ENCODE results near the gene PRMT1.

Gene PRMT1

DNA sequence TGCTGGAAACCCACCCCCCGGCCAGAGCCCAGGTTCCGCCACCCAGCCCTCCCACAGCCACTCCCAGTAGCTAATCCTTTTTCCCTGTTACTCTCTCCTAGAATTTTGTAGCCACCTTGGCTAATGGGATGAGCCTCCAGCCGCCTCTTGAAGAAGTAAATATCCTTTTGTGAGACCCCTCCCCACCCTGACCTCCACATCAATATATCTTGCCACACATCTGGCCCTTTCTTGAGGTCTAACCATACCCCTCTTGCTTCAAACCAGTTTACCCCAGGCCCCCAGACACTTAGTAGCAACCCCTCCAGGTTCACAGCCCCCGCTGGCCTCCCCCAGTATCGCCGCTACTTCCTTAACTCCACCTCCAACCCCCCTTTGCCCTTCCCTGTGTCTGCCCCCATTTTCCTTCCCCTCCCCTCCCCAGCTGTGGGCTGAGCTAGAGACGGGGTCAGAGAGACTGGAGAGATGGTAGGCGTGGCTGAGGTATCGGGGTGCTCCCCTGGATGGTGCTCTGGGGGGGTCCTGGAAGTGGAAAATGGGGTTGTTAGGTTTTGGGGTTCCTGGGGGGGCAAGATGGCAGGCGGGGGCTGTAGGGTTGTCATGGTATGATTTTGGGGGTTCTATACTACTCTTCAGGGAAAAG lies 2.8 kb downstream of the PRMT1 start:
- DNase-seq, result no peak
- H3K36me3 Mint-ChIP-seq (ENCODE audit: low read depth), result peaks cover 31% of the 10 kb centered on the region
- H3K27me3 Mint-ChIP-seq (ENCODE audit: low read depth, poor library complexity), result no peaks in the 10 kb centered on the region
- peaks cover 31% of the 10 kb centered on the region for H3K4me1 Mint-ChIP-seq
- H3K9me3 Mint-ChIP-seq, result no peaks in the 10 kb centered on the region
- peak overlapping the region; percentile 89 for H3K4me3 Mint-ChIP-seq
- H3K27ac Mint-ChIP-seq, result peak overlapping the region; percentile 95
- TF ChIP-seq, protein P1, sequence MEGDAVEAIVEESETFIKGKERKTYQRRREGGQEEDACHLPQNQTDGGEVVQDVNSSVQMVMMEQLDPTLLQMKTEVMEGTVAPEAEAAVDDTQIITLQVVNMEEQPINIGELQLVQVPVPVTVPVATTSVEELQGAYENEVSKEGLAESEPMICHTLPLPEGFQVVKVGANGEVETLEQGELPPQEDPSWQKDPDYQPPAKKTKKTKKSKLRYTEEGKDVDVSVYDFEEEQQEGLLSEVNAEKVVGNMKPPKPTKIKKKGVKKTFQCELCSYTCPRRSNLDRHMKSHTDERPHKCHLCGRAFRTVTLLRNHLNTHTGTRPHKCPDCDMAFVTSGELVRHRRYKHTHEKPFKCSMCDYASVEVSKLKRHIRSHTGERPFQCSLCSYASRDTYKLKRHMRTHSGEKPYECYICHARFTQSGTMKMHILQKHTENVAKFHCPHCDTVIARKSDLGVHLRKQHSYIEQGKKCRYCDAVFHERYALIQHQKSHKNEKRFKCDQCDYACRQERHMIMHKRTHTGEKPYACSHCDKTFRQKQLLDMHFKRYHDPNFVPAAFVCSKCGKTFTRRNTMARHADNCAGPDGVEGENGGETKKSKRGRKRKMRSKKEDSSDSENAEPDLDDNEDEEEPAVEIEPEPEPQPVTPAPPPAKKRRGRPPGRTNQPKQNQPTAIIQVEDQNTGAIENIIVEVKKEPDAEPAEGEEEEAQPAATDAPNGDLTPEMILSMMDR (IDR thresholded peaks at IDR 0.05), result no peak

- Mint-ChIP-seq H3K27me3 (ENCODE audit: low read depth, poor library complexity) (no peaks in the 10 kb centered on the region), H3K9me3 (no peaks in the 10 kb centered on the region), H3K4me1 (peaks cover 39% of the 10 kb centered on the region), H3K27ac (peak overlapping the region; percentile 95), H3K36me3 (ENCODE audit: low read depth) (peaks cover 39% of the 10 kb centered on the region), H3K4me3 (peak overlapping the region; percentile 89)
- peak; percentile 100 for DNase-seq
- TF ChIP-seq, protein P1 (IDR thresholded peaks at IDR 0.05), result peak; percentile 100
These were observed 3.6 kb downstream of the PRMT1 start for GRCh38 chr19:49680421-49681351.

GRCh38 chr19:49681830-49682229 lies 4.8 kb downstream of the PRMT1 start:
- no peak for DNase-seq
- Mint-ChIP-seq H3K9me3 (no peaks in the 10 kb centered on the region), H3K4me3 (no peak overlapping the region), H3K36me3 (ENCODE audit: low read depth) (peaks cover 42% of the 10 kb centered on the region), H3K27ac (no peak overlapping the region), H3K27me3 (ENCODE audit: low read depth, poor library complexity) (no peaks in the 10 kb centered on the region), H3K4me1 (peaks cover 42% of the 10 kb centered on the region)
- TF ChIP-seq, protein P1 (IDR thresholded peaks at IDR 0.05), result no peak

GRCh38 chr19:49682274-49682673 lies 5.2 kb downstream of the PRMT1 start:
- peaks cover 42% of the 10 kb centered on the region for H3K36me3 Mint-ChIP-seq (ENCODE audit: low read depth)
- DNase-seq, result no peak
- no peaks in the 10 kb centered on the region for H3K9me3 Mint-ChIP-seq
- H3K4me3 Mint-ChIP-seq, result no peak overlapping the region
- H3K4me1 Mint-ChIP-seq, result peaks cover 47% of the 10 kb centered on the region
- no peak overlapping the region for H3K27ac Mint-ChIP-seq
- TF ChIP-seq, protein P1 (IDR thresholded peaks at IDR 0.05), result no peak
- no peaks in the 10 kb centered on the region for H3K27me3 Mint-ChIP-seq (ENCODE audit: low read depth, poor library complexity)

- Mint-ChIP-seq H3K4me1 (peaks cover 55% of the 10 kb centered on the region), H3K27me3 (ENCODE audit: low read depth, poor library complexity) (no peaks in the 10 kb centered on the region), H3K36me3 (ENCODE audit: low read depth) (peaks cover 47% of the 10 kb centered on the region), H3K4me3 (no peak overlapping the region), H3K27ac (no peak overlapping the region), H3K9me3 (no peaks in the 10 kb centered on the region)
- DNase-seq, result no peak
- TF ChIP-seq, protein P1 (IDR thresholded peaks at IDR 0.05), result no peak
These were observed 6.8 kb downstream of the PRMT1 start for GRCh38 chr19:49683814-49684250.

Measured in nephron progenitor cell (in vitro differentiated cells).